ENCODE results near the gene RALGAPA2.

Gene RALGAPA2

DNA sequence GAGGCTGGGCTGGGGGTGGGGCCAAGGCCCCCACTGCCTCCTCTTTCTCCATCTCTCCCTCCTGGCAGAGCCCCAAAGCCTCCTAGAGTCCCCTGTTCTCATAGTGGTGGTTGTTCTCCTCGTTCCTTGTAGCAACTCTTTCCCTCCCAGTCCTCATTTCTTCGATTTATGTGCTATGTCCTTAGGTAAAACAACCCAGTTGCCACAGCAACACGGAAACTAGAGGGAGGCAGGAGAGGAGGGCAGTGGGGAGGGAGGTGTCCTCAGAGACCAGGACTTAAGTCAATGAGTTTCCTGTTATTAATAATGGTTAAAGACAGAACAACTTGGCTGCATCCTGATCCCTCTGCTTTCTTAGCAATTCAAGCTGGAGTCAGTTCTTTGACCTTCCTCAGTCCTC, 183.6 kb downstream of the RALGAPA2 start:
- DNase-seq: no peak

DNA sequence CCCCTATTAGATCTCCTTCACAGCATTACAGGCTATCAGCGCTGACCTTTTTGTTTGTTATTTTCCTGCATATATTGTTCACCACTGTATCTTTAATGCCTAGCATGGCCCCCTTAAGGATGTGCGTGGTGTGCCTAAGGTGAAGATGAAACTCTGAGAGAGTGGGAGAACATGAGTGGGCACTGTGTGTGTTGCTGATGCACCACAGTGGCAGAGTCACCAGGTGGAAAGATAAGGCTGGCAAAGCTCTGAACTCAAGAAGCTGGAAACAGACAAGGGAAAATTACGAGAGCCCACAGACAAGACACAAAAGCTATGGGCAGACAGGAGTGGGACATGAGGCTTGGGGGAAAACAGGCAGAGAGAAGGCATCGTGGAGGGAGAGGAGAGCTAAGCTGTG, 184.8 kb downstream of the RALGAPA2 start:
- no peak for DNase-seq

DNA sequence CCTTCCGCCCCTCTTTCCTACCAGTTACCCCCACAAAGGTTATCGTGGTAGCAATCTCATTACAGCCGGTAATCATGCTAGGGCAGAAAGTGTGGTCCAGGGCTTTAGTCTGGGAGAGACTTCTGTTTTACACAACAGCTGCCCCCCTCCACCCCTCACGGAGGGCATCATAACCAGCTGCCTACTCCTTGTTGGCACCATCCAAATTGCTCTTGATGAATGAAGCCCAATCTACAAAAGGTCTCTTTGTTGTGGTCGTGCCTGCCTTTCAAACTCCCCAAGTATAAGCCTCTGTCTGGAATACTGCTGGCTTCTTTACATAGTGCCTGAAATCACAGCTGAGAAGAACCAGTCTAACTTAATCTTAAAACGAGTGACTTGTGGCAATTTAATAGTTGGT, 186.7 kb downstream of the RALGAPA2 start:
- DNase-seq: no peak

DNA sequence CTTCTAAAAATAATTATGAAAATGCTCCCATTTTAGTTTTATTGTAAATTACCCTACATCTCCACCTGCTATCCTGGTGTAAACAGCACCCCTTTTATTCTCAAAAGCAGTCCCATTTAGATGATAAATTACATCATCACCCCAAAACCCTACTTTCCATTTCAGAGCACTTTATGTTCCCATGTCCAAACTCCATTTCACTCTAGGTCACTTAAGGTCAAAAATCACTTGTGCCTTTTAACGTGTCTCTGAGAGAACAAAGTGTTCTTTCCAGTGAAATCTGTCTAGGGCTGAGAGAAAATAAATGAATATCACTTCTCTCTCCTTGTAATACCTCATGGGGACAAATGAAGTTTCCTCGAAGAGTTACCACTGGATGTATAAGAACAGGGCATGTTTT, 187.2 kb downstream of the RALGAPA2 start:
- no peak for DNase-seq

DNA sequence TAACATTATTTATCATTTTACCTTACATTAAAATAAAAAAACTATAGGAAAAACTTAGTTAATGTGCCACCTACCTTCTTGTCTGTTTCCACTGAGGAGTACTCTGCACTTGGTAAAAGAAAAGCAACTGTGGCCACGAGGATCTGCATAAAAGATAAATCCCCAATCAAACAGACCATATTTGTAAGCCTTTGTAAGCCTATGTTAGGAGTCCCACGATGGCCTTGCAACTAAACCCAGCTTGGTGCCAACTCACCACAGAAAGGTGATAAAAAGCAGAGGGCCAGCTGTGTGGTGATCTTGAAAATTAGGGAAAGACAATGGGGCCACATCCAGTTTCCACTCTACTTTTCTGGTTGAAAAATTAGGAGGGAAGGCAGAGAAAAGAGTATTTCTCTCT, 187.7 kb downstream of the RALGAPA2 start:
- DNase-seq: no peak

DNA sequence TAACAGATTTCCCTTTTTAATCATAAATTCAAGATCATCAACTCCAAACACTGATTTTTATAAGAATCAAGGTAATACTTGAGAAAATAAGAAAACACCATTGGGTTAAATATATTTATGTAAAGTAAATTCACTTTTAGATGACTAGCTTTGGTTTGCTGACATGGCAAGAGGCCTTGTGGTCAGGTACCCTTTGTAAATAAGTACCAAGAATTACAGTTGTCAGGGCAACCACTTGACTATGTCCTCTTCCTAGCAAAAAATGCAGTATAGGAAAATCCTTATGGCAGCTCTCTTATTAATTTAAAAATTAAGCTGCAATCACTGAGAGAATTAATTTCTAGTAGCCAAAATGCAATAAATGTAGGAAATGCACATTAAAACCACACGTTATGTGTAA, 190.7 kb downstream of the RALGAPA2 start:
- DNase-seq: no peak

DNA sequence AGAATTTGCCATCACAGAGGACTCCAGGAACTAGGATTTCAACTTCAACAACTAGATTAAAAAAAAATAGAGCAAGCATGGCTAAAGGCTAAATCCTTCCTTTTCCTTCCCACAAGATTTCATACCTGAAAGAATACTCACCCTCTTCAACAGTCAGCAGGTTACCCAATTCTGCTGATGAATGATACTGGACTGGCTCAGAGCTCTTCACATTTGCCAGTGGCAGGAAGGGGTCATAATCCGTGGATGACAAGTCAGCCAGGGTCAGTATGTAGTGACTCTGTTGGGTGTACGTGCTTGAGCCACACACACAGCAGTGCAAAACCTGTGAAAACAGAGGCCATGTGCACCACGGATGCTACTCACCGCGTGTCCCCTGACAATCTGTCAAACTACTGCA, 191.7 kb downstream of the RALGAPA2 start:
- no peak for DNase-seq

DNA sequence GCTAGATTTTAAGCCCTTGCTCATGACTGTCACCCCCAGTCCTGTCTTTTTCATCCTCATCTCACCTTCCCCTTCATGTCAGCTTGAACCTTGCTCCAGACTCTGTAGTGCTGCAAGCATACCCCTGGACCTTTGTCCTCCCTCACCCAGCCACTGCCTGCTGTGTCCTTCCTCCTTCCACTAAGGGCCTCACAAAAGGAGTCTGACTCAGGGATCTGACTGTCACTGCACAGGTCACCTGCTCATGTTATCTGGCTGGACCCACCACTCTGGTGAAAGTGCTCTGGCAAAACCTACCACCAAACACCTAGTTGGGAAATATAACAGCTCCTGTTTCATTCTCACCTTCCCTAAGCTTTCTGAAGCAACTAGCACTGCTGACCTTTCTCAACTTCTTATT, 193.2 kb downstream of the RALGAPA2 start:
- no peak for DNase-seq

DNA sequence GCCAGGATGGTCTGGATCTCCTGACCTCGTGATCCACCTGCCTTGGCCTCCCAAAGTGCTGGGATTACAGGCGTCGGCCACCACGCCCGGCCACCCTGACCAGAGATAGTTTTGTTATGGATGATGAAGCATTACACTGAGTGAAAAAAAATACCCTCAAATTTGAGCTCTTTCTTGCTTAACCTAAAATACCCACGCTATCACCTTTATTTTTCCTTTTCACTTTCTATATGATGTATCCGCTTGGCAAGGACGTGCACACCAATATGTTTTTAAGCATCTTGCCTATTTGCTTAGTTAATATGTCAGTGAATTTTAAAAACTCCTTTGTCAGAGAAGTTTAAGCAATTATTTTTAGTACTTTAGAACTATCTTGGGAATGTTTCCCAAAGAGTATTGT, 194.2 kb downstream of the RALGAPA2 start:
- no peak for DNase-seq

DNA sequence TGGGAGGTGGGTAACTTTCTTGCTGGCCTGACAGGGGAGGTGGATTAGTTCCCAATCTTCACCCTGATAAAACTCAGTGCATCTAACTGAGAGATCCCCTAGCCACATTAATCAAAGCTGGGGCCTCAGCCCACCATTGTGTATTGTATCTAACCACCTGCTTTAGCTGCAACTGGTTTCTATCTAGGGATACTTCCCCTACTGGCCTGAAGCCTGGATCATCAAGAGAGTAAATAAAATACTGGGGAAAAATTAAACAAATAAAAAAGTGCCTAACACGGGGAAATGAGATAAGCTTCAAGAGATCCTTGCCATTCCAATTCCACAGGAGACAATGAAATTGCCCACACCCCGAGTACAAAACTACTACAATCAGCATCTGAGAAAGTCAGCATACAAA, 195.1 kb downstream of the RALGAPA2 start:
- no peak for DNase-seq

DNA sequence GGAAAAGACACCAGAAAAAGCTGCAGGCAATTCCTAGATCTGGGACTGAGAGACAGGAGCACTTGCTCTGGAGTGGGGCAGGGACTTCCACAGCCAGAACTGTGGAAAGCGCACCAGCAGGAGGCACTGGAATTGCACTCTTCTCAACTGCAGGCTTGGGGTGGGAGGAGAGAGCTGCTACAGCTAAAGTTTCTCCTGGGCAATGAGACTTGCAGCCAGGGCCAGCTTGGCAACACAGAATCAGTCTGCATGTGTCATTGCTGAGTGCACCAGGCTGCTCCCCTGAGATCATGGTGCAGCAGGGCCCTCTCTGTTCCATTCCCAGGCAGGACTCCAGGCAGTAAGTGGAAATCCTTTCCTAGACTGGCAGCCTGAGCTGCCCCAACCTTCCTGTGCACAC, 198.7 kb downstream of the RALGAPA2 start:
- DNase-seq: no peak

DNA sequence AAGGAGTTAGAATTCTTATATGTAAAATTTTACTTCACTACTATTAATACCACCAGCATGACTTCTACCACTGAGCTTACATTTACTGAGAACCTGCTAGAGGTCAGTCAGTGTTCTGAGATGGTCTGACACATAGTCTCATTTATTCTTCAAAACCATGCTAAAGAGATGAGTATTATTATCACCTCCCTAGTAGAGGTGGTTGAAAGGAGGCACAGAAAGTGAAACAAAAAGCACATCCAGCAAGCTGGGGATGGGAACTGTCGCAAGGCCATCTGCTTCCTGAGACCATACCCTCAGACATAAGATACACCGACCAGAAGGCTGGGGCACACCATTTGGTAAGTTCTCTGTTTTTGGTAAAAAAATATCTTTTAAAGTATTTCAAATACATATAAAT, 206.9 kb downstream of the RALGAPA2 start:
- DNase-seq: no peak

DNA sequence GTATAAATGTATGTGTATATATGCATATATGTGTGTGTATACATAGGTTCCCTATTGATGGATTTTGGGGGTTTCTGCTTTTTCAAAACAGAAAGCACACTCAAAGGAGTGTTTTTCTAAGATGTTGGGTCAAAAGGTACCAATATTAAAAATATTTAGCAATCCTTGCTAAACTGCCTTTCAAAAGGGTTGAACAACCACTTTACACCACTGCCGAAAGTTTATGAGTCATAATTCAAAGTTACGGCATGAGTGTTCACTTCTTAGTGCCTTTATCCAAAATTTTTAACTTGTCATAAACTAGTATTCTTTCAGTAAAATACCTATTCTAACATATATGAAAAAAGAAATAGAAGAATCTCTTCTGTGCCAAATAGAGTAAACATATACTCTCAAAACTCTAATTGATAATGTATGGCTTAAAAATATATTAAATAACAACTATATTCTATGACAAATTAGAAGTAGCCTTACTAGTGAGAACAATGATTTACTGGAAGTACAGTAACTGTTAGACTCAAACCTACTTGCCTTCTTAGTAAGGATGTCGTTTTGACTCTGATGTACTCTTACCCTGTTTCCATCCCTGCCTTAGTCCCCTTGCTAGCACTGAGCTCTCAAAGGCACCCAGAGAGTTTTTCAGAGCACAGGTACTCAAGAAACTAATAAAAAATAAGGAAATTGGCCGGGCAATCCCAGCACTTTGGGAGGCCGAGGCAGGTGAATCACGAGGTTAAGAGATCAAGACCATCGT, 208.5 kb downstream of the RALGAPA2 start:
- no peak for DNase-seq

DNA sequence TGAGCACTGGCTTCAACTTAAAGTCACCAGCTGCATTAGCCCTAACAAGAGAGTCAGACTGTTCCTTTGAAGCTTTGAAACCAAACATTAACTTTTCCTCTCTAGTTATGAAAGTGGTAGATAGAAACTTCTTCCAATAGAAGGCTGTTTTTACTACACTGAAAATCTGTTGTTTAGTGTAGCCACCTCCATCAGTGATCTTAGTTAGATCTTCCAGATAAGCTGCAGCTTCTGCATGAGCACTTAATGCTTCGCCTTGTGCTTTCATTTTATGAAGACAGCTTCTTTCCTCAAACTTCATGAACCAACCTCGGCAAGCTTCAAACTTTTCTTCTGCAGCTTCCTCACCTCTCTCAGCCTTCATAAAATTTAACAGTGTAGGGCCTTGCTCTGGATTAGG, 211.3 kb downstream of the RALGAPA2 start:
- no peak for DNase-seq

DNA sequence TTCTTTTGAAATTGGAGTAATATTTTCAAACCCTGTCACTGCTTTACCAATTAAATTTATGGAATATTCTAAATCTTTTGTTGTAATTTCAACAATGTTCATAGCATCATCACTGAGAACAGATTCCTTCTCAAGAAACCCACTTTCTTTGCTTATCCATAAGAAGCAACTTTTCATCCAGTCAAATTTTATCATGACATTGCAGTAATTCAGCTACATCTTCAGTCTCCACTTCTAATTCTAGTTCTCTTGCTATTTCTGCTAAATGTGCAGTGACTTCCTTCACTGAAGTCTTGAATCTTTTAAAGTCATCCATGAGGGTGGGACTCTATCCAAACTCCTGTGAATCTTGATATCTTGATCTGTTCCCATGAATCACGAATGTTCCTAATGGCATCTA, 212.1 kb downstream of the RALGAPA2 start:
- DNase-seq: no peak

DNA sequence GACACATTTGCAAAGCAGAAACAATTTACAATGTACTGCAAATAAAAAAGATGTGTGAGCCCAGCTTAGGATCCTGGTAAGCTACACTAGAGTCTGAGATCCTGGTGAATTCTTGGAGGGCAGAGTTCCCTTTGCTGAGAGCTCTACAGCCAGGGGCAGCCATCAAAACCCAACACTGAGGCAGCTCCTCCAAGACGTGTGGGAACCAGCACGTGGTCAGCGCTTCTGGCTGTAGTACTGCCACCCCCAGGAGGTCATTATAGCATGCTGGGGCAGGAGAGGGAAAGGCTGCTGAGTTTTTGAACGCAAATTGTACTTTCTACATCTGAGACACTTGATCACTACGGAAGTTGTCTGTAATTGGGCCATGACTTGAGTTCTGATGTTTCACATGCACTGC, 213.0 kb downstream of the RALGAPA2 start:
- DNase-seq: no peak

DNA sequence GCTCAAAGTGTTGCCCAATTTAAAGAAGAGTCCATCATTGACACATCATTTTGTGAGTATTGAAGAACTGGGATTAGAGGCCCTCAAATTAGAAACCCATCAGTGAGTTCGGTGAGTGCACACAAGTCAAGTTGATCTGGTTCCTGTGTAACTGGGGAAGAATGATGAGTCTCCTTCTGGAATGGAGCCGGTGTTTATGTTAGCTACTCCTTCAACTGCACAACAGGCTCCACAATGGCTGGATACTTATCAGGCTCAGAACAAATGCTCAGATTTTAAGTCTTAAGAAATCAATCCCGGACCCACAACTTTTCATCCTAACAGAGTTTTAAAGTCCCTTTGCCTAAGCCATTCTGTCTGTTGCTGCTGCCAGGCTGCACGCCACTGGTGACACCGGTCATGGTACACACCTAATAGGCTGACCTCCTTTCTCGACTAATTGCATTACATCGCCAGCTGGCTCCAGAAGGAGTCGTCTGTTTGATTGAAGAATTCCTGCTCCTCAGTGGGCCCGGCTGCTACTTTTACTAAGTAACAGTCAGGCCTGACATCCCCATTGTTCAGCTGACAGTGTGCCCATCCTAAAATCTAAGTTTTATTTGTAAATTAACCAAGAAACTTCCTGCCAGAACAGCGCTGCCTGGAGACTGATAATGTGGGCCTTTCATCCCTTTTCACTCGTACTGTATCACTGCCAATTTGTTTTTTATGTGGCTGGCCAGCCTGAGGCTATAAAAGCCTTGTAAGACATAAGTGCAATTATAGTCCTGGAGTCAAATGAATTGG, 214.2 kb downstream of the RALGAPA2 start:
- DNase-seq: no peak

DNA sequence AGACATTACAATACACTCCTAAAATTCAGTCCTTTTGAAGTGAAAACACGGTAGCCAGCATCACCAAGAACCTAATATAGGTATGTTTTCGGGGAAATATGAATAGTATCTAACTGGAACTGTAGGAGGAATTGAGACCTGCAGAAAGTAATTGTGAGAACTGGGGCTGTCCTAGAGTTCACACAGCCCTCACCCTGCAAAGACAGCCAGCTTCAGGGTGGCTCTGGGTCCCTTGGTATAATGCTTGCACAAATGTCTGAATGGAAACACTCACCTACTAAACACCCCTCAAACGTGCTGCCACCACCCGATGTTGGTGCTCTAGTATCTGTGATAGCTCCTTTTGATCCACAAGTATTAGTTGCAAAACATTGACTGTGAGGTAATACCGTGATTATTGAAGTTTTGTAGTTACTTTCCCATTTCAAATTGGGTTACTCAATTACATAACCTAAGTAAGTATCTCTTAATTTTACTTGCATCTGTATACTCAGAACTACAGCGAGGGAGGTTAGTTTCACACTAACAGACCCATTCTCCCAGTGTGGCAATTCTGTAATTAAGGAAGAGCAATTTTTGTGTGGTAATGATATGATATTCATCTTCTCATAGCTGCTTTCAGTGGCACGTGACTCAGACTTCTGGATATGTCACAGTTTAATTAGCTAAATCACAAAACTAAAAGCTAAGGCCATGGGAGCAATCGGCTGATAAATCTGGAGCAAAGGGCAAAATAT, 215.0 kb downstream of the RALGAPA2 start:
- no peak for DNase-seq

DNA sequence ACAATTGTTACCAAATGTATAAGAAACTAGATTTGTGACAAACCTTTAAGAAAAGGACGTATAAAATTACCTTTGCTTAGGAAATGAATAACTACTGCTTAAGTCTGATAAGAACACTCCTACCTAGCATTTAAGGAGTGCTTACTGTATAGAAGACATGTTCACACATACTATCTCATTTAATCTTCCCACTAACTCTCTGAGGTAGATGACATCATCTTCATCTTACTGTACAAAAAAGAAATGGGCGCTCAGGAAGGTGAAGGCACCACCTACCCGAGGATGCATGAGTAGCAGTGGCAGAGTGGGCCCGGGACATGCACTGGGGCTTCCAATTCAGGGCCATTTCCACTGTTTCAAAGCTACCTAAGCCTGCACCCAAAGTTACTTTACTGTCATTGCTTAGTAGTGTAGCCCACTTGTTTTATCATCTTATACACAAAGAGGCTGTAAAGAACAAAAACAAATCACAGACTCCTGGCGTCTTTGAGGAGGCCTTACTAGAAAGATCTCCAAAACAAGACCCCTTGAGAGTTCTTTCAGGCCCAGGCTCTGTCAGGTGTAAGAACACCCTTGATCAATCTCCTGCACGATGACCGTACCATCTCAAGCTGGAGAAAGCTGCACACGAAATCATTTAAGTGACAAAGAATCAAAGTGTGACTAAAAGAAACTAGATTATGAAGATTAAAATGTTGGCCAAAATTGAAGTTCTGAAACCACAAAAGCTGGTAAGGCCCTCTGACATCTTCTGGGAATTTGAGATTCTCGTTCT, 216.5 kb downstream of the RALGAPA2 start:
- DNase-seq: no peak

DNA sequence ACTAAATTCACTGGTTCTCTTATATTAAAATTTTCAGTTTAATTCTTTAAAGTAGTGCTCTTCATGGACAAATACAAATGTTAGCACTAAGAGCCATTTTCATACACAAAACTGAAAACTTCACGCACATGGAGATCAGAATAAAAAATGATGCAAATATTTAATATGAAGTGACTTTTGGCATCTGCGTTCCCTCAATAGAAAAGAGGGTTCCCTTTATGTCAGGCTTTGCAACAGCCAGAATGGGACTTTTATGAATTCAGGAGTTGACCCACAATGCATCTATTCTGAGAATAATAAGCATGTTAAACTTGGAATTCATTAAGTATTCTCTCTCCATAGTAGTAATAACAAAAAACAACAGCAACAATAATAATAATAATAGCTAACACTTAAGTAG, 218.7 kb downstream of the RALGAPA2 start:
- no peak for DNase-seq

DNA sequence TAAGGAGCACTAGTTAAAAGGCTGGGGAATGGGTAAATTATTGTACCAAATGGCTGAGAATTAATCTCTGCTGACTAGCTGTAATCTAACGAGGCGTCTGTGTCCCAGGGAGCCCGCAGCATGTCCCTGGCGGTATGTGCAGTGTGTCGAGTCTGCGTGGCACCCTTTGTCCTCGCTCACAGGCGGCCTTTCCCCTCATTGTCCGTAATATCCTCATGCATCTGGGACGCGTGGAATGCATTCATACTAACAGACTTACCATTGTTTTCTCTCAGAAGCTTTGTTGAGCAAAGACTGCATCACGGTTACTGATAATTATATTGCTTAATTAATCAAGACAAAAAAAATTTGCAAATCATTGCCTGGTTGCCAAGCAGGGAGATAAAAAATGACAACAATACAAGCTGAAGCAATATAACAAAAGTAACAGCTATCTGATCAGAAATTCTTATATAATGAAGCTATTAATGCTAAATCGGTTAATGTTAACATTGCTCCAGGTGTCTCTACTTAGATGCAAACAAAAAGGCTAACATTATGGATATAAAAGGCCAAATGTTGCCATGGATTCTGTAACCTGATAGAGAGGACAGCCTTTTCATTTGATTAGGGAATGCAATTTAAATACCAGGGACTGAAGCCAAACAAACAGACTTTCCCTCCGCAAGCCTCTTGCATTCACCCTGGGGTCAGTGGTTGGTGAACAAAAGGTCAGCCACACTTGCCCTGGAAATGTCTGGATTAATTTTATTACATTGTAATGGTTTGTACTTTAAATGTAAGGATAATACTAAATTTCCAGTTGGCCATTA, 219.7 kb downstream of the RALGAPA2 start:
- no peak for DNase-seq

DNA sequence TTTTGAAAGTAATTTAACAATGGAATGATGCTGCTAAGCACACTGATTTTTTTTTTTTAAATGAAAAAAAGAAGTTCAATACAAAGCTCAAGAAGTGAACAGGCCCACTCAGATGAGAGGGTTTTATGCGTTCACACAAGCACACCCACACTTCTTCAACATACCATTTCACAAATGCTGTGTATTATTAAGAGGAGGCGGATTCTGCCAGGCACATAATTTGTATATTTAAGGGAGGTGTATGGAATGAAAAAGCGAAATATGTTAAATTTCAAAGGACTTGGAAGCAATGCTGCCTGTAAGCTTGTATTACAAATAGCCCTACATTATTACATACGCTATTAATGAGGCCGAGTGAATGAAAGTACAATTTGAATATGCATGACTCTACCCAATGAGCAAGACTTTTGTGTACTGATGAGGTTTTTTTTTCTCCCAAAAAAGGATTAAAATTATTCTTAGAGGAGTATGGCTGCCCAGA, 220.6 kb downstream of the RALGAPA2 start:
- no peak for DNase-seq
